ENCODE results near the gene DESI2.

DESI2 gene

GRCh38 chr1:244639561-244639960, 13.4 kb upstream of the DESI2 start:
- no peak for TF ChIP-seq CTCF (IDR thresholded peaks at IDR 0.05; ENCODE audit: low read depth, low read length)
- no peak overlapping the region for H3K4me3 ChIP-seq (ENCODE audit: low read depth, low read length)
- no peaks in the 10 kb centered on the region for H3K4me1 ChIP-seq
- H3K9me3 ChIP-seq: no peaks in the 10 kb centered on the region
- H3K36me3 ChIP-seq: no peaks in the 10 kb centered on the region
- peaks cover 12% of the 10 kb centered on the region; the same call in 1 of the 2 replicates for H3K27me3 ChIP-seq
- DNase-seq: no peak

DNA sequence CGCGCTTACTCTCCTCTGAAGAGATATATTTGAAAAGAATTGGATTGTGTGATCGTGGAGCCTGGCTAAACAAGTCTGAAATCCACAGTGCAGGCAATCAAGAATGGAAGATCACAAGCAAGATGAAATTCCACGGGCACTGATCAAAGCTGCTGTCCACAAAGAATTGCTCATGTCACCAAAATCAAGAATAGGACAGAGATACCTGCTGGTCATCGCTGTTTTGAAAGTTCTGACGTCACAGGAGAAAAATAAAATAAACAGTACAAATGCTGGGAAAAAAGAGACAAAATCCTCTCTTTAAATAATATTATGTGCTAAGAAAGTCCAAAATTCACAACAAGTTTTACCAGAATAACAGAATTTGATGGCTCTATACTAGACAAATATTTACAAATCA, 12.0 kb upstream of the DESI2 start:
- Histone ChIP-seq H3K9me3 (no peaks in the 10 kb centered on the region), H3K36me3 (no peaks in the 10 kb centered on the region), H3K27me3 (peaks cover 12% of the 10 kb centered on the region; the same call in 1 of the 2 replicates), H3K4me1 (no peaks in the 10 kb centered on the region), H3K4me3 (ENCODE audit: low read depth, low read length) (no peak overlapping the region)
- DNase-seq: no peak
- TF ChIP-seq CTCF (IDR thresholded peaks at IDR 0.05; ENCODE audit: low read depth, low read length): no peak

GRCh38 chr1:244642526-244642925, 10.4 kb upstream of the DESI2 start:
- Histone ChIP-seq H3K36me3 (no peaks in the 10 kb centered on the region), H3K9me3 (no peaks in the 10 kb centered on the region), H3K4me3 (ENCODE audit: low read depth, low read length) (no peak overlapping the region), H3K4me1 (no peaks in the 10 kb centered on the region), H3K27me3 (peaks cover 12% of the 10 kb centered on the region; the same call in 1 of the 2 replicates)
- no peak for DNase-seq
- TF ChIP-seq CTCF (IDR thresholded peaks at IDR 0.05; ENCODE audit: low read depth, low read length): no peak

DNA sequence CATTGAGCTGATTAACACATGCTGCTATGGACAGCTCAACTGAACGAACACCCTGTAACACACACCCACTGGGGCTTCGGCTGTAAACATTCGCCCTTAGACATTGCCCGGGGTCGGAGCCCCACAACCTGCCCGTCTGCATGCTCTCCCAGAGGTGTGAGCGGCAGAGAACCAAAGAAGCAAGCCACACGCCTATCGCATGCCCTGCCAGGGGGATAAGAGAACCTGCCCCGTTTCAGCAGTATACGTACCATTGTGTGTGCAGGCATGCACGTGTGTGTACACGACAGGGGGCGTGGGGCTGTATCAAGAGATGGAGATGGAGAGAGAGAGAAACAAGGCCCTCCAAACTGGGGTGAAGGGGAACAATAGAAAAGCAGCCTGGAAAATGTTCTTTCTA, 9.9 kb upstream of the DESI2 start:
- Histone ChIP-seq H3K4me1 (no peaks in the 10 kb centered on the region), H3K9me3 (no peaks in the 10 kb centered on the region), H3K36me3 (no peaks in the 10 kb centered on the region), H3K27me3 (peaks cover 12% of the 10 kb centered on the region; the same call in 1 of the 2 replicates), H3K4me3 (ENCODE audit: low read depth, low read length) (no peak overlapping the region)
- DNase-seq: no peak
- TF ChIP-seq CTCF (IDR thresholded peaks at IDR 0.05; ENCODE audit: low read depth, low read length): no peak

- Histone ChIP-seq H3K9me3 (no peaks in the 10 kb centered on the region), H3K27me3 (peaks cover 12% of the 10 kb centered on the region; the same call in 1 of the 2 replicates), H3K36me3 (no peaks in the 10 kb centered on the region), H3K4me1 (no peaks in the 10 kb centered on the region), H3K4me3 (ENCODE audit: low read depth, low read length) (no peak overlapping the region)
- no peak for TF ChIP-seq CTCF (IDR thresholded peaks at IDR 0.05; ENCODE audit: low read depth, low read length)
- no peak for DNase-seq
Observed at GRCh38 chr1:244645414-244645813, 7.5 kb upstream of the DESI2 start.

- Histone ChIP-seq H3K4me3 (ENCODE audit: low read depth, low read length) (no peak overlapping the region), H3K4me1 (no peaks in the 10 kb centered on the region), H3K9me3 (no peaks in the 10 kb centered on the region), H3K27me3 (peaks cover 10% of the 10 kb centered on the region; the same call in 1 of the 2 replicates), H3K36me3 (no peaks in the 10 kb centered on the region)
- no peak for DNase-seq
- no peak for TF ChIP-seq CTCF (IDR thresholded peaks at IDR 0.05; ENCODE audit: low read depth, low read length)
Observed at GRCh38 chr1:244645890-244646289, 7.0 kb upstream of the DESI2 start.
